ENCODE measurements around the gene TNPO2. TPM values are rescaled to one million over a fixed set of nuclear protein-coding genes. Genes with fewer than 3 reads are reported as not detected.

Gene TNPO2
- total RNA-seq, result 10 to 100 TPM; 46.7 to 65.5 TPM

- Histone ChIP-seq H3K9me3 (no peaks in the 10 kb centered on the region), H3K4me3 (peak within 1 kb of the TSS; percentile 72), H3K27ac (peak within 1 kb of the TSS; percentile 82), H3K9ac (ENCODE audit: low read depth in 2 of 2, low read length in 2 of 2) (peak within 1 kb of the TSS; percentile 53 to 90), H3K27me3 (no peaks in the 10 kb centered on the region), H3K4me1 (no peaks in the 10 kb centered on the region), H3K36me3 (peaks cover under 1% of the 10 kb centered on the region)
- intact Hi-C loops (cut with DNase I), result loop anchor here (5.0 kb wide), 1 partner anchor 33 kb away; no protein-coding TSS in a partner anchor
- peak; percentile 78 for DNase-seq
- no peak for TF ChIP-seq CTCF (IDR thresholded peaks at IDR 0.05)
These were observed at the start of gene TNPO2 for GRCh38 chr19:12723641-12724426. Gene TNPO2, minus strand, starts transcription at chr19:12723932. Its CDS starts 2,955 bp downstream, at chr19:12720977.

DNA sequence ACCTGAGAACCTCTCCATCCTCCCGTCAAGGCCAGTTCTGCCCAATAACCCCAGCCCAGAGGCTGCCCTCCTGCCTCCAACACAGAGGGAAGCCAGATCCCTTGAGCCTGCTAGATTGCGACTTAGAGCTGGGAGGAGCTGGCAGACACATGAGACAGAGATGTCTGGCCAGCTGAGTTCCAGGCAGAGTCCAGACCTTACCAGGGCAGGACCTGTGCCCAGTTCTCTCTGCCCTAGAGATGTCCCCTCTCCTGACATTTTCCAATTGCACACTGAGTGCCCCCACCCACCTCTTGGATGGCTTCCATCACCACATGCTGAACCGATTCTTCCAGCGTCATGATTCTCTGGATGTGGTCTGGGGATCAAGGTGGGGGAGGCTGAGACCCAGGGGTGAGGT, 48.6 kb upstream of the TNPO2 start:
- Histone ChIP-seq H3K4me1 (peaks cover 3% of the 10 kb centered on the region), H3K27me3 (no peaks in the 10 kb centered on the region), H3K9ac (ENCODE audit: low read depth in 2 of 2, low read length in 2 of 2) (no peak overlapping the region), H3K9me3 (no peaks in the 10 kb centered on the region), H3K27ac (no peak overlapping the region), H3K4me3 (no peak overlapping the region), H3K36me3 (no peaks in the 10 kb centered on the region)
- intact Hi-C loops (cut with DNase I), result no loop called here
- TF ChIP-seq CTCF (IDR thresholded peaks at IDR 0.05), result no peak
- DNase-seq, result no peak

- H3K27me3 ChIP-seq, result no peaks in the 10 kb centered on the region
- H3K9ac ChIP-seq (ENCODE audit: low read depth in 2 of 2, low read length in 2 of 2), result peak overlapping the region in 1 of 2 donors; percentile 24
- H3K4me3 ChIP-seq, result no peak overlapping the region
- no peak for DNase-seq
- no peaks in the 10 kb centered on the region for H3K4me1 ChIP-seq
- intact Hi-C loops (cut with DNase I), result no loop called here
- H3K36me3 ChIP-seq, result no peaks in the 10 kb centered on the region
- no peak for TF ChIP-seq CTCF (IDR thresholded peaks at IDR 0.05)
- H3K9me3 ChIP-seq, result no peaks in the 10 kb centered on the region
- H3K27ac ChIP-seq, result no peak overlapping the region
These were observed 47.2 kb upstream of the TNPO2 start for GRCh38 chr19:12770922-12771321.

DNA sequence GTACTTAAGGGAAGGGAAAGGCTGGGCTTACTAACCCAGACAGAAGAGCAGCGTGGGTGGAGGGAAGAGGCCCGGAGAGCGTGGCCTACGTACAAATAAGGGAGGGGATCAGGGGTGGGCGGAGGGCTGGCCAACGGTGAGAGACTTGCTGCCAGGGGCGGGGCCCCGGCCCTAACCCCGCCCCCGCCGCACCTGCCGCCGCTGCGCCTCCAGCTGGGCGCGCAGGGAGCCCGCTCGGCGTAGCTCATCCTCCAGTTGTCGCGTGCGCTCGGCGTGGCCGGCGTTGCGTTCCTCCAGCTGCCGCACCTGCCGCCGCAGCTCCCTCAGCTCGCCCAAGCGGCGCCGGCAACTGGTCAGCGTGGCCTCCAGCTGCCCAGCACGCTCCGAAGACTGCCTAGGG, 46.0 kb upstream of the TNPO2 start:
- H3K4me1 ChIP-seq, result no peaks in the 10 kb centered on the region
- H3K36me3 ChIP-seq, result no peaks in the 10 kb centered on the region
- TF ChIP-seq CTCF (IDR thresholded peaks at IDR 0.05), result no peak
- H3K4me3 ChIP-seq, result no peak overlapping the region
- H3K27me3 ChIP-seq, result no peaks in the 10 kb centered on the region
- no peak overlapping the region for H3K27ac ChIP-seq
- H3K9me3 ChIP-seq, result no peaks in the 10 kb centered on the region
- peak; percentile 59 for DNase-seq
- intact Hi-C loops (cut with DNase I), result no loop called here
- H3K9ac ChIP-seq (ENCODE audit: low read depth in 2 of 2, low read length in 2 of 2), result no peak overlapping the region

DNA sequence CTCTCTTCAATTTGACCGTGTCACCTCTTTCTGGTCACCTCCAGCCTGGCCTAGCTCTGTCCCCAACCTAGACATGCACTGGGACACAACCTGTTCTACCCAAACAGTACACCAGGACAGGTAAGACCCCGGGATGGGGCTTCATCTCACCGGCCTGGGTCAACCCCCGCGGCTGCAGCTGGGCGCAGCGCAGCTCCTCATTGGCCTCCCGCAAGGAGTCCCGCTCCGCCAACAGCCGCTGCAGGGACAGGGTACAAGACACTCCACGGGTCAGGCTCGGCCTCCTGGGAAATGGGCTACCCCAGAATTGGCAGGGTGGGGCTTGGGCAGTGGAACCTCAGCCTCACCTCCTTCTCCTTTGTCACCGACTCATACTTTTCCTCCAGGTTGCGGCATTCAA, 43.9 kb upstream of the TNPO2 start:
- Histone ChIP-seq H3K4me3 (no peak overlapping the region), H3K36me3 (no peaks in the 10 kb centered on the region)

More for the DNA sequence above, 43.9 kb upstream of the TNPO2 start:
- TF ChIP-seq CTCF (IDR thresholded peaks at IDR 0.05), result no peak
- intact Hi-C loops (cut with DNase I), result no loop called here
- H3K27me3 ChIP-seq, result no peaks in the 10 kb centered on the region
- no peak for DNase-seq
- no peaks in the 10 kb centered on the region for H3K4me1 ChIP-seq
- no peak overlapping the region for H3K27ac ChIP-seq
- H3K9me3 ChIP-seq, result no peaks in the 10 kb centered on the region
- H3K9ac ChIP-seq (ENCODE audit: low read depth in 2 of 2, low read length in 2 of 2), result no peak overlapping the region

Data from colonic mucosa (tissue), 4 donors.